OCI-LY7 (cell line): ENCODE data around the gene HRH2. TPM values are rescaled to one million over a fixed set of nuclear protein-coding genes. Genes with fewer than 3 reads are reported as not detected.
"Not testable (repeated sequence)": the region's sequence is repeated elsewhere in the genome, so short reads cannot be mapped to it uniquely, and the experiment has no call there.

ENCODE experiments used
- BruUV-seq: library from RNA; stranded (reverse); fragments of 400-500 nt; replicated peaks from 2 replicates; lab custom pipeline; 2021; lab: Mats Ljungman, UMichigan
- CTCF ChIA-PET: fragments of 300-600 bp; sonication (Branson Sonifier 250); formaldehyde crosslinking; loops from one replicate; lab custom pipeline; 2022; ENCODE audit warnings: antibody characterized with exemption; ENCODE audit not compliant: unreplicated experiment; lab: Charles Lee
- POLR2A ChIA-PET: fragments of 300-600 bp; sonication (Branson Sonifier 250); formaldehyde crosslinking; loops from one replicate; lab custom pipeline; 2022; ENCODE audit warnings: antibody characterized with exemption; lab: Charles Lee
- DNase-seq: peaks from one replicate; pipeline ENCODE4 v3.0.0-alpha.2; 2015; ENCODE audit warnings: low spot score
- H2AFZ ChIP-seq: fragments of 200-600 bp; sonication (generic), shearing (Covaris generic); 2 replicates; pipeline ENCODE4 v1.6.1; 2014; ENCODE audit warnings: mild to moderate bottlenecking, antibody characterized with exemption, low read length, moderate library complexity
- H3K27ac ChIP-seq: fragments of 200-600 bp; sonication (generic); 2 replicates; pipeline ENCODE4 v1.5.1; 2014; ENCODE audit warnings: mixed run types, low read depth, mild to moderate bottlenecking, moderate library complexity, low read length, inconsistent platforms; ENCODE audit not compliant: poor library complexity, severe bottlenecking
- H3K36me3 ChIP-seq: fragments of 200-600 bp; sonication (generic); 2 replicates; pipeline ENCODE4 v1.6.1; 2014; ENCODE audit warnings: mild to moderate bottlenecking, antibody characterized with exemption, low read length, moderate library complexity, mixed read lengths; ENCODE audit not compliant: insufficient read depth
- H3K4me1 ChIP-seq: fragments of 200-600 bp; sonication (generic); 2 replicates; pipeline ENCODE4 v1.5.1; 2014; ENCODE audit warnings: mild to moderate bottlenecking, low read length; ENCODE audit not compliant: insufficient read depth, poor library complexity, severe bottlenecking
- H3K4me2 ChIP-seq: fragments of 200-600 bp; sonication (generic); 2 replicates; pipeline ENCODE4 v1.6.1; 2014; ENCODE audit warnings: mild to moderate bottlenecking, low read length
- H3K4me3 ChIP-seq: fragments of 200-600 bp; sonication (generic); 2 replicates; pipeline ENCODE4 v1.5.1; 2014; ENCODE audit warnings: mild to moderate bottlenecking, low read depth, low read length; ENCODE audit not compliant: poor library complexity, severe bottlenecking
- H3K79me2 ChIP-seq: fragments of 200-600 bp; sonication (generic); 2 replicates; pipeline ENCODE4 v1.6.1; 2016; ENCODE audit warnings: low read depth, mild to moderate bottlenecking, low read length, moderate library complexity, mixed read lengths; ENCODE audit not compliant: insufficient read depth
- H3K9me2 ChIP-seq: fragments of 200-600 bp; sonication (generic); 2 replicates; pipeline ENCODE4 v1.6.1; 2016; ENCODE audit warnings: mild to moderate bottlenecking, low read length, mixed read lengths; ENCODE audit not compliant: insufficient read depth
- H3K9me3 ChIP-seq: fragments of 200-600 bp; sonication (generic); 2 replicates; pipeline ENCODE4 v1.6.1; 2014; ENCODE audit warnings: mild to moderate bottlenecking, mixed run types, low read length, mixed read lengths
- H4K20me1 ChIP-seq: fragments of 200-600 bp; sonication (generic); 2 replicates; pipeline ENCODE4 v1.6.1; 2014; ENCODE audit warnings: mild to moderate bottlenecking, antibody characterized with exemption, low read length, moderate library complexity, mixed read lengths; ENCODE audit not compliant: insufficient read depth
- EZH2phosphoT487 ChIP-seq: fragments of 200-600 bp; sonication (generic); IDR thresholded peaks from 2 replicates; pipeline ENCODE4 v1.6.1; 2018; ENCODE audit warnings: low read depth, borderline replicate concordance, mild to moderate bottlenecking, mixed run types, antibody characterized with exemption, low read length, moderate library complexity, mixed read lengths
- intact Hi-C: fragments of 100-400 bp; cut with micrococcal nuclease; formaldehyde crosslinking; loops from one replicate; pipeline ENCODE4 v1.10.0; 2022; ENCODE audit not compliant: unreplicated experiment
- total RNA-seq, 2 experiments: library from RNA; depleted of rRNA in 1 of 2; stranded (reverse); fragments of >200 nt in 1 of 2; shearing (Covaris generic) in 1 of 2; gene quantifications; 2 replicates each; pipeline ENCODE4 v1.2.3, GENCODE V29; 2014 to 2022
- TF ChIP-seq, protein P1 (sequence below): fragments of 200-600 bp; sonication (generic); conservative IDR thresholded peaks from 2 replicates; pipeline ENCODE4 v1.5.1; 2014; ENCODE audit warnings: mild to moderate bottlenecking, antibody characterized with exemption, low read length, moderate library complexity, mixed read lengths

Gene HRH2
- total RNA-seq, 2 experiments from 2014 or later = not detected

DNA sequence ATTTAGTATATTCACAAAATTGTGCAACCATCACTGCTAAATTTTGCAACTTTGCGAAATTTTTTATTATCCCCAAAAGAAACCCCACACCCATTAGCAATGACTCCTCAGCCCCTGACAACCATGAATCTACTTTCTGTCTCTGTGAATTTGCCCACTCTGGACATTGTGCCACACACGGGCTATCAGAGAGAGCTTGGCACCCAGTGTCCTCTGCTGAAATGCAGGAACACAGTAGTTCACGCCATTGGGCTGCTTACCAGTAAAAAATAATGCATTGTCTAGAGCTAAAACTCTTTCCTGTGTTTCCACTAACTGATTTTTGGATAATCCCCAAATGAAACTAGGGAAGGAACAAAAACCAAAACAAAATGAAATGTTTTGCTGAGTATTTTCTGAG lies 60.0 kb downstream of the HRH2 start:
- Histone ChIP-seq H3K36me3 (no peaks in the 10 kb centered on the region), H2AFZ (no peak overlapping the region), H3K9me3 (no peaks in the 10 kb centered on the region), H3K4me3 (no peak overlapping the region), H3K4me2 (no peak overlapping the region), H3K9me2 (no peaks in the 10 kb centered on the region), H3K27ac (no peak overlapping the region), H4K20me1 (no peaks in the 10 kb centered on the region), H3K4me1 (no peaks in the 10 kb centered on the region), H3K79me2 (no peaks in the 10 kb centered on the region)
- no peak for DNase-seq
- no peak for TF ChIP-seq EZH2phosphoT487
- TF ChIP-seq, protein P1, sequence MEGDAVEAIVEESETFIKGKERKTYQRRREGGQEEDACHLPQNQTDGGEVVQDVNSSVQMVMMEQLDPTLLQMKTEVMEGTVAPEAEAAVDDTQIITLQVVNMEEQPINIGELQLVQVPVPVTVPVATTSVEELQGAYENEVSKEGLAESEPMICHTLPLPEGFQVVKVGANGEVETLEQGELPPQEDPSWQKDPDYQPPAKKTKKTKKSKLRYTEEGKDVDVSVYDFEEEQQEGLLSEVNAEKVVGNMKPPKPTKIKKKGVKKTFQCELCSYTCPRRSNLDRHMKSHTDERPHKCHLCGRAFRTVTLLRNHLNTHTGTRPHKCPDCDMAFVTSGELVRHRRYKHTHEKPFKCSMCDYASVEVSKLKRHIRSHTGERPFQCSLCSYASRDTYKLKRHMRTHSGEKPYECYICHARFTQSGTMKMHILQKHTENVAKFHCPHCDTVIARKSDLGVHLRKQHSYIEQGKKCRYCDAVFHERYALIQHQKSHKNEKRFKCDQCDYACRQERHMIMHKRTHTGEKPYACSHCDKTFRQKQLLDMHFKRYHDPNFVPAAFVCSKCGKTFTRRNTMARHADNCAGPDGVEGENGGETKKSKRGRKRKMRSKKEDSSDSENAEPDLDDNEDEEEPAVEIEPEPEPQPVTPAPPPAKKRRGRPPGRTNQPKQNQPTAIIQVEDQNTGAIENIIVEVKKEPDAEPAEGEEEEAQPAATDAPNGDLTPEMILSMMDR = no peak
- intact Hi-C loops = loop anchor here (5.0 kb wide), 1 partner anchor 766 kb away; no protein-coding TSS in a partner anchor
- BruUV-seq = no TSS peak
- ChIA-PET CTCF (no interaction called here), POLR2A (no interaction called here)

DNA sequence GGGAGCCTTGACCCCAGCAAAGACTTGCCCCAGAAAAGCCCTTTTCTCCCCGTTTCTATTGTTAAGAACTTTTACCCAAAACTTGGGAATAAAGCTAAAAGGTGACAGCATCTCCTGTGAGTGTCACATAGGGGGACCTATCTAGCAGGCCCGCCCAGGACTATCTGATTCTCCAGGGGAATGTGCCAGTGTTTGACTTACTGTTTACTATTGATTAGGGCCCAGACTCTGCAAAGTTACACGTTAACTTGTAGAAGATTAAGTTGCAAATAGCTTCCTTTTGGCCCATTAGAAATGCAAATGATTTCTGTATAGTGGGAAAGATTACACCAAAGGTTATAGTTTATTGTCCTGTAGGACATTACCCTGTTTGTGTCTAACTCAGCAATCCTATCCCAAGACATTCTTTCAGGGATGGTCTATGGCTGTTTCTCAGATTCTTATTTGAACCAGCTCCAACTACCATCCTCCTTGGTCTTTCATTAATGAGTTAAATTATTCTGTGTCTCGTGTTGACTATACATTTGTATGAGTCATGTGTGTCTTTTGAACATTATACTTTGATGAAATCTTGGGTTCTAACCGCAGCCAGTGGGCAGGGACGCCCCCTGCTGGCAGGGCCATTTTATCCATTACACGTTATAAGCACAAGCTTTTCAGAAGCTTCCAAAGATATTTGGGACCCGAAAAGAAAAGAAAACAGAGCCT lies 60.7 kb downstream of the HRH2 start:
- Histone ChIP-seq H3K27ac (no peak overlapping the region), H3K4me2 (no peak overlapping the region), H3K4me1 (no peaks in the 10 kb centered on the region), H2AFZ (no peak overlapping the region), H3K4me3 (no peak overlapping the region), H4K20me1 (no peaks in the 10 kb centered on the region), H3K79me2 (no peaks in the 10 kb centered on the region), H3K36me3 (no peaks in the 10 kb centered on the region), H3K9me2 (no peaks in the 10 kb centered on the region), H3K9me3 (no peaks in the 10 kb centered on the region)
- intact Hi-C loops = loop anchor here (5.0 kb wide), 1 partner anchor 766 kb away; no protein-coding TSS in a partner anchor
- BruUV-seq = no TSS peak
- peak; percentile 27 for DNase-seq
- TF ChIP-seq, protein P1 = peak; percentile 87
- TF ChIP-seq EZH2phosphoT487 = no peak
- ChIA-PET POLR2A (no interaction called here), CTCF (no interaction called here)

DNA sequence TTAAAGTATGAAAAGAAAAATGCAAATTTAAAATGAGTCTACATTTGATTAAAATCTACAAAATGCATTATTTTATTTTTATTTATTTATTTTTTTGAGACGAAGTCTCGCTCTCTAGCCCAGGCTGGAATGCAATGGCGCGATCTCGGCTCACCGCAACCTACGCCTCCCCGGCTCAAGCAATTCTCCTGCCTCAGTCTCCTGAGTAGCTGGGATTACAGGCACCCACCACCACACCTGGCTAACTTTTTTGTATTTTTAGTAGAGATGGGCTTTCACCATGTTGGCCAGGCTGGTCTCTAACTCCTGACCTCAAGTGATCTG lies 61.2 kb downstream of the HRH2 start:
- H3K27ac ChIP-seq, H3K36me3 ChIP-seq, CTCF ChIA-PET, H3K4me2 ChIP-seq, H3K4me3 ChIP-seq, H2AFZ ChIP-seq, H3K79me2 ChIP-seq, H3K9me2 ChIP-seq, H4K20me1 ChIP-seq, BruUV-seq, H3K9me3 ChIP-seq, H3K4me1 ChIP-seq, DNase-seq: not testable (repeated sequence)
- POLR2A ChIA-PET = interaction anchor here (0.6 kb wide), 1 partner anchor 752 kb away, joined by 6 read pairs; no protein-coding TSS in a partner anchor
- intact Hi-C loops = loop anchor here (5.0 kb wide), 1 partner anchor 767 kb away; no protein-coding TSS in a partner anchor
